GM10266 (cell line): Measurements from ENCODE around the gene UBTD1.

Experiments used
- DNase-seq: peaks from one replicate; pipeline ENCODE4 v3.0.0; 2012; ENCODE audit errors: extremely low spot score
- TF ChIP-seq, protein P1 (sequence below): IDR thresholded peaks from 2 replicates; pipeline ENCODE4 v1.5.1; 2012; ENCODE audit warnings: mild to moderate bottlenecking, low read depth; ENCODE audit not compliant: control insufficient read depth, insufficient read depth; ENCODE audit errors: missing control alignments

The UBTD1 gene

DNA sequence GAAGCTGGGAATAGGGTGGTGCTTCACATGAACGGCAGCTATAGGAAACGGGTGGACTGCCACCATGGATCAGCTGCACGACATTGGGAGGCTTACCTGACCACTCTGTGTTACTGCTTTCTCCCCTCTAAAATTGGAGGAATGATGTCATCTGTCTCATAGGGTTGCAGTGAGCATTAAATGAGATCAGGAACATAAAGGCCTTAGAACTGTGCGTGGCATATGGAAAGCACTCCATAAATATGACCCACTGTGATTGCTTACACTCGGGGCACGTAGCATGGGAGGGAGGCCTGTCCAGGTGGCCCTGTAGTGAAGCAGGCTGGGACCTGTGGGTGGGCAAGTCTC, 100.5 kb downstream of the UBTD1 start:
- TF ChIP-seq, protein P1, sequence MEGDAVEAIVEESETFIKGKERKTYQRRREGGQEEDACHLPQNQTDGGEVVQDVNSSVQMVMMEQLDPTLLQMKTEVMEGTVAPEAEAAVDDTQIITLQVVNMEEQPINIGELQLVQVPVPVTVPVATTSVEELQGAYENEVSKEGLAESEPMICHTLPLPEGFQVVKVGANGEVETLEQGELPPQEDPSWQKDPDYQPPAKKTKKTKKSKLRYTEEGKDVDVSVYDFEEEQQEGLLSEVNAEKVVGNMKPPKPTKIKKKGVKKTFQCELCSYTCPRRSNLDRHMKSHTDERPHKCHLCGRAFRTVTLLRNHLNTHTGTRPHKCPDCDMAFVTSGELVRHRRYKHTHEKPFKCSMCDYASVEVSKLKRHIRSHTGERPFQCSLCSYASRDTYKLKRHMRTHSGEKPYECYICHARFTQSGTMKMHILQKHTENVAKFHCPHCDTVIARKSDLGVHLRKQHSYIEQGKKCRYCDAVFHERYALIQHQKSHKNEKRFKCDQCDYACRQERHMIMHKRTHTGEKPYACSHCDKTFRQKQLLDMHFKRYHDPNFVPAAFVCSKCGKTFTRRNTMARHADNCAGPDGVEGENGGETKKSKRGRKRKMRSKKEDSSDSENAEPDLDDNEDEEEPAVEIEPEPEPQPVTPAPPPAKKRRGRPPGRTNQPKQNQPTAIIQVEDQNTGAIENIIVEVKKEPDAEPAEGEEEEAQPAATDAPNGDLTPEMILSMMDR: no peak
- no peak for DNase-seq

DNA sequence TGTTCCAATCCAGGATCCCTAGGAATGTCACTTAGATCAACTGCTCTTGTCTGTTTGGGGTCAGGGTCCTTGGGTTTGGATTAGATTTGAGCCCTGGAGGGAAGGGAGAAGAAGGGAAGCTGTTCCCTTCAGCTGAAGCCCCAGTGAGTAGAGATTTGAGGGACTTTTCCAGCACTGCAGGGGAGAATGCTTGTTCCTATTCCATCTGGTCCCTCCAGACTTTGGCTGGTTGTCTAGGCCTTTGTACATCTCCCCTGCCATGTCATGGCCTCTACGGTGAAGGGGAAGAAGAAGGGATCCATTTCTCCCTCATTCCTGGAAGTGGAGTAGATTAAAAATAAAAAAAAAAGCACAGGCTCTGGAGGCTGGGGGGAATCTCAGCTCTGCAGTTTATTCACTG, 101.9 kb downstream of the UBTD1 start:
- DNase-seq: no peak
- TF ChIP-seq, protein P1: no peak

DNA sequence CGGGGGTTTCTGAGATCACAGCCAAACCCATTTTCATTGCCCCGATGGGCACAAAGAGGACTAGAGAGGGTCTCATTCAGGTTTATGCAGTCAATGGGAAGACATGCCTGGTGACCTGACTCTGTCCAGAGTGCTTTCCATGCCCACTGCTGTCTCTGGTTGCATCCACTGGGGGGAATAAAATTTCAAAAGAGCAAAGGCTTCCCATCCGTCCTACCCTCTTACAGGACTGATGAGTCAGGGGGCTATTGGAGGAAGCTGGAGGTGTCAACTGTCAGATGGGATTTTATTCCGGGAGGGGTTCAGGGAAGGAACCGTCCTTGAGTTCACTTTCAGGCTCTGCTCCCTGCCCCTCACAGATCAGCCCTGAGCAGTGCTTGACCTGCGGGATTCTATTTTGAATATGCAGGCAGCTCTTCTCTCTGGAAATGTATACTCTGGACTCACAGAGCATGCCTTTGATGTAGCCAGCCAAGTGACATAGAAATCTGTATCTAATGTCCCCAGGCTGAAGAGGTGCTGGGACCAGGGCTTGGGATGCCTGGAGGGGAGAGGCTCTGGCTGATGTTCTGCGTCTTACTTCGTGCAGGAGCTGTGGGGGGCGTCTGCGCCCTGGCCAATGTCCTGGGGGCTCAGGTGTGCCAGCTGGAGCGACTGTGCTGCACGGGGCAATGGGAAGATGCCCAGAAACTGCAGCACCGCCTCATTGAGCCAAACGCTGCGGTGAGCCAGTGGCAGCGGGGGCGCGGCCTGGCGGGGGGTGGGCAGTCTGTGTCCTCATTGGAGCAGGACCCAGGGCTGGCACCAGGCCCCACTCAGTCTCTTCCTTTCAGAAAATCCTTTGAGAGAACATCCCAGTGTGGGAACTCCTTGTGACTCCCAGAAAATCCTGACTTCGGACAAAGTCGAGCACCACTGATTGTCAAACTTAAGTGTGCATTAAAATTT, 102.8 kb downstream of the UBTD1 start:
- TF ChIP-seq, protein P1: no peak
- no peak for DNase-seq

DNA sequence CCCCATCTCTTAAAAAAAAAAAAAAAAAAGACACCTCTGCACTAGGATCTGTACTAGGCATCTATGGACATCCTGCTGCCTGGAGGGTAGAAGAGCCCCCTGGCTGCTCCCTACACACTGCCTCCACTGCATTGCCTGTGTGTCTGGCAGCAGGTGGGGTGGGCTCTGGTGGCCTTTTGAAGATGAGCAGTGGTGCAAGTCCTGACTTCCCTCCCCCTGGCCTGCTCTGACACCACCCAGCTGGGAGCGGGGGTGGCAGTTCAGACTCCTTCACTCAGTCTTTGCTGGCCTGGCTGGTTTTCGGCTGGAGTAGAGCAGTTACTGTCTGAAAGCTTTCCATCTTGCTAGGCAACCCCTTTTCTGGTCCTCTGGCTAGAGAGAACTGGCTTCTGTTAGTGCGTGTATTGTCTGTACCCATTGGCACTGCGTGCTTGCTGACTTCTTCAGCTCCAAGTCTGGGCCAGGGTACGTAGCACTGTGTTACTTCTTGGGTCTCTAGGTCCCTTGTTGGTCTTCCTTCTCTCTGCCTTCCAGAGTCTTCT, 108.4 kb downstream of the UBTD1 start:
- no peak for DNase-seq
- TF ChIP-seq, protein P1: no peak

DNA sequence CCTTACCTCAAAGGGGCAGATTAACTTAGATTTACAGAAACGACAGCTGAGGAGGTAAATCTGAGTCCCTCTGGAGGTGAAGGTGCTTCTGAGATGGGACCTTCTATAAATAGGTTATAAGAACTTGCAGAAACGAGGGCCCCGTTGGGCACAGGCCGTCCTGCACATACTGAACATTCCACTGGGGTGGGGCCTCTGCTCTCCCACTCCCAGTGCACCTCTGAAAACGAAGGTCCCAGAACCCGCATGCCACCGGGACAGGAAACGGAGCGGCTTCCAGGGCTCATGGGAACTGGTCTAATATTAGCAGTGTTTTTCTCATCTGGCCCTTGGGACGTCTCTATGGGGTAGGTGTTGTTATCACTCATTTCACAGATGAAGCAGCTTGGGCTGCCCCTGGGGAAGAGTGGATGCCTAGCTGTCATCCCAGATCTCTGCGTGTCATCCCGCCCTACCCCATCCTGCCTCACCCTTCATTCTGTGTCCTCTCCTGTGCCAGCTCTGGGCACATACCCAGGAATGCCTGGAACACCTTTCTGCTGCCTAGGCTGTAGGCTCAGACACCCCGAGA, 110.4 kb downstream of the UBTD1 start:
- no peak for DNase-seq
- TF ChIP-seq, protein P1: no peak

DNA sequence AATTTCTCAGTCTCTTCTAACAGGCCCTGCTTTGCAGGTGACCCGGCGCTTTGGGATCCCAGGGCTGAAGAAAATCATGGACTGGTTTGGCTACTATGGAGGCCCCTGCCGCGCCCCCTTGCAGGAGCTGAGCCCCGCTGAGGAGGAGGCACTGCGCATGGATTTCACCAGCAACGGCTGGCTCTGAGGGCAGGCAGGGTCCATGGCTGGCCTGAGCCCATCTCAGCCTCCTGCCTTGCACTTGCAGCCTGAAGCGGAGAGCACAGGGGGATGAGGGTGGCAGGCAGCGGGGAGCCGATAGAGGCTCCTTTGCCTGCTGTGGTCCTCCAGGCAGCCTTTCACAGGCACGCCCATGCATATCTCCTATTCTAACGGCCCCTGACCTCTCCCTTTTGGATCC, 112.7 kb downstream of the UBTD1 start:
- TF ChIP-seq, protein P1: no peak
- DNase-seq: no peak

DNA sequence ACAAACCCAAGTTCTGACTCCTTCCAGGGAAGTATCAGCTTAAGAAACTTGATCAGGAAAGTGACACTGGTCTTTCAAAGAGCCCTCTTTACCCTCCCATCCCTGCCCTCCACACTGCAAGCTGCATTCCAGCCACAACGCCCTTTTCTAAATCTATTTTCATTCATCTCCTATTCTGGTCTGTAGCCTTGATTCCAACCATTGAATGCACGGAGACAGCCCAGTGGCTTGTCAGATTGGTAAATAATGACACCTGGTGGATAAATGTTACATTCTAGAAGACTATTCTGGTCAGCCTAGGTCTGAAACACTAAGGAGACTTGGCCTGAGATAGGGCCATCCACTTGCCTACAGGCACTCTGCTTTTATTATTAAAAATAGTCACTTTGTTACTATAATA, 113.7 kb downstream of the UBTD1 start:
- TF ChIP-seq, protein P1: no peak
- DNase-seq: no peak
